EL (cell line): ENCODE data around the gene CEBPB.

ENCODE experiments used
- DNase-seq: peaks from one replicate; pipeline ENCODE4 v3.0.0-alpha.2; 2016

The CEBPB gene

DNA sequence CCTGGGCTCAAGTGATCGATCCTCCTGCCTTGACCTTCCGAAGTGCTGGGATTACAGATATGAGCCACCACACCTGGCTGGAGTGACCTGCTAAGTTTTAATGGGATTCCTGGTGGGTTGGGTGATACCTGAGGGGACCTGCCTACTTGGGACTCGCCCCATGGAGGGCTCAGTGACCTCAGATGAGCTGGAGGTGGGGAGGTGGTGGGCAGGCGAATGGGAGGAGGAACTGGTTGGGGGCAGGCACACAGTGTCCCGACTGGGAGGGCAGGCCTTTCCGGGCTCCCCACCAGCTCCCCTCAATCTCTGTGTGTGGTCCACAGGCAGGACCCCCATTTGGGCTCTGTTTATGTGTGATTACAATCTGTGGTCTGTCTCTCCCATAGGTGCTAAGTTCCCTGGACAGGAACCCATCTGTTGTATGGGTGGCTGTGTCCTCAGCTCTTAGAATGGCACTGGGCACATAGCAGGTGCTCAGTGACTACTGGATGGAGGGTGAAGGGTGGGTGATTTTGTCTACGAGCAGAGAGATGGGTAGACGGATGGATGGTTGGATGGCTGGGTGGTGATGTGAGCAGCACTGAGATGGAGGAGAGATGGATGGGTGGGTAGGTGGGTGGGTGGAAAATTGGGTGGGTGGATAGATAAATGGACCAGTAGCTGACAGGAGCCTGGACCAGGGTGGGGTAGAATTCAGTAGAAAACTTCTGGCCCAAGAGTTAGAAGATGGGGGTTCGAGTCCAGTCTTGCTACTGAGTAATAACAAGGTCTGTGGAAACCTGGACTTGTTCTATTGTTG, 23.8 kb downstream of the CEBPB start:
- no peak for DNase-seq

GRCh38 chr20:50215101-50215690, 24.6 kb downstream of the CEBPB start:
- peak; percentile 33 for DNase-seq

GRCh38 chr20:50215926-50216325, 25.3 kb downstream of the CEBPB start:
- DNase-seq, result no peak

GRCh38 chr20:50216543-50217206, 26.0 kb downstream of the CEBPB start:
- DNase-seq, result no peak

DNA sequence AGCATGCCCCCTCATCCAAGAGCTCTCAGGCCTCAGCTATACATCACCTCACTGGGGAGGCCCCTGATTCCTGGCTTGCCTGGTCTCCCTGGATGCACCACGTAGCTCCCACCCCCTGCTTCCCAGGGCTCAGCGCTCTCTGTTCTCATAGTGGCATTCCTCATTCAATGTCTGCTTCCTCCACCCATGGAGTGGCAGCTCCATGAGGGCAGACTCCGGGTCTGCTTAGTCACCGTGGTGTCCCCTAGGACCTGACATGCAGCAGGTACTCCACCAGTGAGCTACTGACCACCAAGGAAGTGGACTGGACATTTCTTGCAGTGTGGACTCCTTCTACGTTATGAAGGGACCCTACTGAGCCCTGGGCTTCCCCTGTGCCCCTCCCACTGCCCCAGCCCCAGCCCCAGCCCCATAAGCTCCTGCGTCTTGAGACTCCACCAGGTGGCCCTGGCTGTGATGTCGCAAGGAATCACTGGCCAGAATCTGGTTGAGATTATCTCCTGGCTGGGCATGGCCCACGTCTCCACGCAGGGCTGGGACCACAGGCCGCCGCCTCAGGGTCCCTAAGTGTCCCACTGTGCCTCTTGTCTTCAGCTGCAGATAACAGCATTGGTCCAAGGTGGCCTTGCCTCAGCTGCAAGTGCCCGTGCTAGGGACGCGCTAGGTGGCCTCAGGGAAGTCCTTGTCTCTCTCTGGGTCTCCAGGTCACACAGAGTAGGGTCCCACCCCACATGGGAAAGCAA, 26.7 kb downstream of the CEBPB start:
- no peak for DNase-seq

DNA sequence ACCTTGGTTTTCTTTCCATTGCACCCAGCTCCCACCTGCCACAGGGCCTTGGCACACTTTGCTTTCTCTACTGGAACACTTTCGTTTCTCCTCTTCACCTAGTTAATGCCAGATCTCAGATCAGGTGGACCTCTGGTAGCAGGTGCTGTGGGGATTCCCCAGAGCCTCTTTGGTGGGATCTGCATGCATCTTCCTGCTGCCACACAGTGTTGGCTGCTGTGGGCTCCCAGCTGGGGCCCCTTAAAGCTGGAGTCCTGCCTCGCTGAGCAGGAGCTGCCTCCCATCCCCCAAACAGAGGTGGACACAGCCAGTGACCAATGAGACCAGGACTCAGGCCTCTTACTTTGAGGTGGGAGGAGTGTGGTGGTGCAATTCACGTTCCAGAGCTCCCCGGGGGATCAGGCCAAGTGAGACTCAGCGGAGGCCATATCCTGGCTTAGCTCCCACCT, 28.4 kb downstream of the CEBPB start:
- DNase-seq, result no peak

- no peak for DNase-seq
These were observed 29.0 kb downstream of the CEBPB start for GRCh38 chr20:50219600-50219999.

DNA sequence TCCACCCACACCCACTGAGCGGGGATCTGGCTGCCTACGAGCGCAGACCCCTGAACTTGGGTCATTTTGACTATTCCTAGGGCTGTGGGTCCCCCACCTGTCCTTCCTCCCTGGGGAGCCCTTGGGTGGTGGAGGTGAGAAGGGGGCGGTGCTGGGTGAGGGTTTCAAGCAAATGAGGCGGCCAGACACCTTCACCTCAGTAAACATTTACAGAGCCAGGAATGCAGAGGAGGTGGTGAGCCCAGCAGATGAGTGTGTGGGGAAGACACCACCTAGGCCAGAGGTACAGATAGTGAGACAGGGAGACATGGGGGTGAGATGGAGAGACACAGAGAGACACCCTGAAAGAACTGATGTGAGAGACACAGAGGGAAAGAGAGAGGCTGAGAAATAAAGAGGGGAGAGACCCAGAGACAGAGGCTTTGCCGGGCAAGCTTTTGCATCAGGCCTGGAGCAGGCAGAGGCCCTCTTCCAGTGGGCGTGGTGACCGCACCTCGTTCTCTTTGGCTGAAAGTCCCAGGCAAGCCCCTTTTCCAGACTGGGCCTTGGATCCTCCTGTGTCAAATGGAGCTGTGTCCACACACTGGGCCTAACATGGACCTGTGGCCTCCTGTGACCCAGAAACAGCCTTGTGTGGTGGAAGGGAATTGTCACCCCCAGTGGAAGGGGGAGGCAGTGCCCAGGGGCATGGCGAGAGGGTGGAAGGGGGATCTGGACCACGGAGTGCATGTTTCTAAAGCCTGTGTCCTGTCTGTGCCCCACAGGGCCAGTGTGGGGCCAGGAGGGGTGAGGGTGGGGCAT, 29.7 kb downstream of the CEBPB start:
- no peak for DNase-seq

- no peak for DNase-seq
These were observed 30.3 kb downstream of the CEBPB start for GRCh38 chr20:50220894-50221365.

DNA sequence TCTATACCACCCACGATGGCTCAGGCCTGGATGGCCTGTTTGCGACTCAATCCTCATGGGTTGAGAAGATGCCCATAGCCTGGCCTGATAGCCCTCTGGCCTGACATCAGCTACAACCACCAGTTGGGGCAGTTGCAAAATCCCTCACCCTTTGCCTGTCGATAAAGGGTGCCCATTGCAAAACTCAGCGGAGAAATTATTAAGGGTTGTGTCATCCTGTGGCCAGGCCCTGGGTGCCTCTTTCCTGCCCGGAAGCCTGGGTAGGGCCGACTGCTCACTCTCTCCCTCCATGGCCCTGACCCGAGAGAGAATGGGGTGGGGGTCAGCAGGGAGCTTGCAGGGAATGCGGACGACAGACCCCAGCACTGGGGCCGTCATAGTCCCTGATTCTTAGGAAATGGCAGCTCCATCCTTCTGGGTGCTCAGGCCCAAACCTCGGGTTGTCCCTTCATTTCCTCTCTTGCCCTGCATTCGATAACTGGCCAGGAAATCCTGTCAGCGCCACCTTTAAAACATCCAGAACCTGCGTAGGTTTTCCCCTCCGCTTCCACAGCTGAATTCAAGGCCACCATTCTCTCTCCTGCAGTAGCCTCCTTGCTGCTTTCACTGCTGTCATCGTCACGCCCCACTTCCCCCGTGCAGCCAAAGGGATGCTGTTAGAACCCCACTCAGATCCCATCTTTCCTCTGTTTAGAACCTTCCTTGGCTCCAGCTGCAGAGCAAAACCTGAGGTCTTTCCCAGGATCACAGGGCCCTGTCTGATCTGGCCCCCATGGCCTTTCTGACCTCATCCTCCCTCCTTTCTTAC, 31.1 kb downstream of the CEBPB start:
- DNase-seq, result peak; percentile 91

GRCh38 chr20:50222309-50223038, 31.8 kb downstream of the CEBPB start:
- no peak for DNase-seq

DNA sequence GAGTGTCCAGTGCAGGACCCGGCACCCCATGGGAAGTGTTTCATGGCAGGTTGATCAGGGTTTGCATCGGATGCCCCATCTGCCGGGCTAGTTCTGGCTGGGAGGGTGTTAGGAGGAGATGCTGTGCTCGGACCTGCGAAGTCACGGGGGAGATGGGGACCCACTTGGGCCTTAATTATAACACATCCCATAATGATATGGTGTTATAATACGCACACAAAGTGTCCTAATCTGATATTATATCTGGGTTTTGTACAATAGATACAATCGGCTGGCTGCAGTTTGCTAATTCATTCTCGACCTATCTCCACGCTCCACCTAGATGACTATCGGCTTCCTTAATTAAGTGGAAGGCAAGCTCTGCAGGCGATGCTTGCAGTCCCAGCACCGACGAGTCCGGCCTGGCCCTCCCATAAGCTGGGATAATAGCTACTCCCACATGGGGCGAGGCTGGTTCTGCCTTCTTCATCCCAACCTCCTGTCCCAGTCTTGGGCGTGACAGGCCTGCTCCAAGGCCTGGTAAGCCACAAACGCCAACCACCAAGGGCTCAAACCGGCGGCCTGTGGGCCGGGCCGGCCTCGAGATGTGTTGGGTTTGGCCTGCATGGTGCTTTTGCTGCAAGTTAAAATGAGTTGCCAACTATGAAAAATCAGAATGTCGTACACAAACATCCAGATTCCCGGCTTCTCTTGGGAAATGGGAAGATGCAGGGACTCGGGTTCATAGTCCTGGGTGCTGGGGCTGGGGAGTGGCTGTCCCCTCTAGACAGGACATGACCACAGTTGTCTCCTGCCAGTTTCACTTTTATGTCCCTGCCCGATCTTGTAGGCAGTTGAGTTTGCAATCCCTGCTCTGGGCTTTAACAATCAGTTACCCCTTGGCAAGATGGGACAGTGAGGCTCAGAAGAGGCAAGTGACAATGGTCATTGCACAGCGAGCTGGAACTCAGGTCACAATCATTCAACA, 32.7 kb downstream of the CEBPB start:
- no peak for DNase-seq

GRCh38 chr20:50224052-50224451, 33.4 kb downstream of the CEBPB start:
- no peak for DNase-seq

DNA sequence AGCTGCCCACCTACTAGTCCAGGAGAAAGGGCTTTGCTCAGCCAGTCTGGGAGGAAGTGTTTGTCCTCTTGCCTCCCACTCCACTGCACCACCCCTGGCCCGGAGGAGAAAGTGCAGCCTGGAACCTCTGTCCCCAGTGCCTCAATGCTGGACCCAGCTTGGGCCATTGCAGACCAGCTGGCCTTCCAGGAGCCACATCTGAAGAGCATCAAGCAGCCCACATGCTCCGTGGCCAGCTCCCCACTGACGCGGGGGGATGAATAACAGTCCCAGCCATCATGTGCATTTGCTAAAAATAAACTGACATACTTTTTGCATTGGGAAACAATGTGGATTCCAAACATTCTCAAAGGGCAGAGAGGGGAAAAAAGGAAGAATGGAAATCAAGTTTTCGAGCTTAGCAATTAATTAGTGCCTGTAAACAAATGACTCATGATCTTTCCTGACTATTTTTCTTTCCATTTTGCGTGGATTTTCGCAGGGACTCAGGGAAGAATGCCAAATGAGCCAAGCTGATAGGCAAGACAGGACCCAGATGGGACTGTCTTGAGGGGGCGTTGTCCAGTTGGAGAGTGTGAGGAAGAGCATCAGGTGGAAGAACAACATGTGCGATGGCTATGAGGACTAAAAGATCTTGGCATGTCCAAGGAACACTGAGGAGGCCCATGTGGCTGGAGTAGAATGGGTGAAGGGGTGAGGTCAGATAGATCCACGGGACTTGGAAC, 34.1 kb downstream of the CEBPB start:
- peak; percentile 88 for DNase-seq

DNA sequence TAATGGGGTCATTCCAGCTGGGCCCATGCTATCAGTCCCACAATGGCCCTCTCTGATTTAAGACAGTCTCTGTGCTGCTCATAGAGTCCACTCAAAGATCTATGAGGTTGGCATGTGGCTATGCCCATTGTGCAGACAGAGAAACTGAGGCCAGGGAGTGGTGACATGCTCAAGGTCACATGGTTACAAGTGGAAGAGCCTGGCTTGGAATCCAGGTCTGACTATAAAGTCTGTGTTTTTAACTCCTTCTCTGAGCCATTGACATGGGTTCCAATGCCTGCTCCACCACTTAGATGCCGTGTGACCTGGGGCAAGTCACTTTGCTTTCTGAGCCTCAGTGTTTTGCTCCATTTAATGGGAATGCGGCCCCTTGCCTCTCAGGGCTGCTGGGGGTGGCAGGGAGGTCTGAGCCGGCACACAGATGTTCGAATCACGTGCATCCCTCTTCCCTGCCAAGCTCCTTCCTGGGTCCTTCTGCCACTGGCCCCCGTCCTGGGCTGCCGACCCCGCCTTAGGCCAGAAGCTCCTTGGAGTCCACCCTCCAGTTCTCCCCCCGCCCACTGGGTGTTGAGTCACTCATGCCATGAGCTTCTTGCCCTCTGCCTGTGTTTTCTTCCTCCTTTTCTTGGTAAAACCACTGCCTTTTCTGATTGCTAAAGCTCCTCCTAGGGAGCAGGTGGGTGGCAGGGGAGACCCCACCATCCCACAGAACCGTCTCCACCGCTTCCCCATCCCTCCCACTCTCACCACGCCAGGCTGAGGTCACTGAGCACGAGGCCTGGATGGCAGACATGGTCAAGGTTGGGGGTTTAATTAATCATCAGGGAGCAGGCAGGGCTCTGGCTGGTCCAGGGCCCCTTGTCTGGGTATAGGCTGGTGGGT, 35.7 kb downstream of the CEBPB start:
- DNase-seq, result peak; percentile 62

GRCh38 chr20:50227506-50227905, 36.9 kb downstream of the CEBPB start:
- no peak for DNase-seq

DNA sequence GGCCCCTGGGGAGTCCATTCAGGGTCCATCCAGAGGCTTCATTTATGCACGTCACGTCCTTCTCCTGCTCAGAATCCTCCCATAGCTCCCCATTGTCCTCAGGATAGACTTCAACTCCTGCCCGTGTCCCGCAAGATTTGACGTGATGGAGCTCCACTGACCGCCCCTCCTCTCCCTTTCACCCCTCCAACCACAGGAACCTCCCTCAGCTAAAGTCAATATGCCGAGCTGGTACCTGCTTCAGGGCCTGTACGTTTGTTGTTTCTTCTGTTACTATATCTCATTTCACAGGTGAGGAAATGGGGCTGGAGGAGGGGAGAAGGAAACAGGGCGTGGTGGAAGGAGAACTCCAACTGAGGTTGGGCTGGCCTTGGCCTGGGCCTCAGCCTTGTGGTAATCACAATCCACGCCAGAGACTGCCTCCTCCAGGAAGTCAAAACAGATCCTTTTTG, 38.6 kb downstream of the CEBPB start:
- DNase-seq, result no peak

- DNase-seq, result no peak
These were observed 39.6 kb downstream of the CEBPB start for GRCh38 chr20:50230184-50230583.
